ENCODE data around the gene NCAPG2.

The NCAPG2 gene

DNA sequence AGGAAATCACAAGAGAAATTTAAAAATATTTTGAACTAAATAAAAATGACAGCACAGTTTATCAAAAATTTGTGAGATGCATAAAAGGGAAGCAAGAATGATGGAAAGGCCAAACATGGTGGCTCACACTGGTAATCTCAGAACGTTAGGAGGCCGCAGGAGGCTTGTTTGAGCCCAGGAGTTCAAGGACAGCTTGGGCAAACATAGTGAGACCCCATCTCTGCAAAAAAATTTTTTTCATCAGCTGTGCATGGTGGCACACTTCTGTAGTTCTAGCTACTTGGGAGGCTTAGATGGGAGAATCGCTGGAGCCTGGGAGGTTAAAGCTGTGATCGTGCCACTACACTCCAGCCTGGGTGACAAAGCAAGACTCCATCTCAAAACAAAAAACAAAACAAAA is 62.5 kb downstream of the NCAPG2 start:
- H3K9me3 ChIP-seq (ENCODE audit: insufficient read depth, low read length, severe bottlenecking): no peaks in the 10 kb centered on the region
- H3K27me3 ChIP-seq (ENCODE audit: insufficient read depth, low read length, poor library complexity): no peaks in the 10 kb centered on the region
- peaks cover 95% of the 10 kb centered on the region for H3K36me3 ChIP-seq (ENCODE audit: insufficient read depth, low read length)
- no peak overlapping the region for H2AFZ ChIP-seq (ENCODE audit: low read depth, low read length)
- DNase-seq (no peak), ATAC-seq (ENCODE audit: insufficient read depth, low read depth) (no peak)
- H3K4me2 ChIP-seq (ENCODE audit: insufficient read depth, low read length): no peak overlapping the region
- no peak for TF ChIP-seq EZH2 (IDR thresholded peaks at IDR 0.05; ENCODE audit: borderline replicate concordance, low read depth, low read length, severe bottlenecking)
- TF ChIP-seq, protein P1, sequence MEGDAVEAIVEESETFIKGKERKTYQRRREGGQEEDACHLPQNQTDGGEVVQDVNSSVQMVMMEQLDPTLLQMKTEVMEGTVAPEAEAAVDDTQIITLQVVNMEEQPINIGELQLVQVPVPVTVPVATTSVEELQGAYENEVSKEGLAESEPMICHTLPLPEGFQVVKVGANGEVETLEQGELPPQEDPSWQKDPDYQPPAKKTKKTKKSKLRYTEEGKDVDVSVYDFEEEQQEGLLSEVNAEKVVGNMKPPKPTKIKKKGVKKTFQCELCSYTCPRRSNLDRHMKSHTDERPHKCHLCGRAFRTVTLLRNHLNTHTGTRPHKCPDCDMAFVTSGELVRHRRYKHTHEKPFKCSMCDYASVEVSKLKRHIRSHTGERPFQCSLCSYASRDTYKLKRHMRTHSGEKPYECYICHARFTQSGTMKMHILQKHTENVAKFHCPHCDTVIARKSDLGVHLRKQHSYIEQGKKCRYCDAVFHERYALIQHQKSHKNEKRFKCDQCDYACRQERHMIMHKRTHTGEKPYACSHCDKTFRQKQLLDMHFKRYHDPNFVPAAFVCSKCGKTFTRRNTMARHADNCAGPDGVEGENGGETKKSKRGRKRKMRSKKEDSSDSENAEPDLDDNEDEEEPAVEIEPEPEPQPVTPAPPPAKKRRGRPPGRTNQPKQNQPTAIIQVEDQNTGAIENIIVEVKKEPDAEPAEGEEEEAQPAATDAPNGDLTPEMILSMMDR (IDR thresholded peaks at IDR 0.05; ENCODE audit: borderline replicate concordance, extremely low read depth, low read length, poor library complexity, severe bottlenecking): no peak
- H4K20me1 ChIP-seq (ENCODE audit: insufficient read depth, low read length): peaks cover 1% of the 10 kb centered on the region; the same call in 1 of the 2 replicates
- no peak overlapping the region for H3K9ac ChIP-seq (ENCODE audit: low read depth, low read length)
- peaks cover 11% of the 10 kb centered on the region for H3K79me2 ChIP-seq (ENCODE audit: insufficient read depth, low read length)
- no peak overlapping the region for H3K27ac ChIP-seq (ENCODE audit: low read length)
- no peaks in the 10 kb centered on the region for H3K4me1 ChIP-seq (ENCODE audit: insufficient read depth, low read length)
- no peak overlapping the region for H3K4me3 ChIP-seq (ENCODE audit: low read depth in 1 of 2, low read length in 2 of 2)

DNA sequence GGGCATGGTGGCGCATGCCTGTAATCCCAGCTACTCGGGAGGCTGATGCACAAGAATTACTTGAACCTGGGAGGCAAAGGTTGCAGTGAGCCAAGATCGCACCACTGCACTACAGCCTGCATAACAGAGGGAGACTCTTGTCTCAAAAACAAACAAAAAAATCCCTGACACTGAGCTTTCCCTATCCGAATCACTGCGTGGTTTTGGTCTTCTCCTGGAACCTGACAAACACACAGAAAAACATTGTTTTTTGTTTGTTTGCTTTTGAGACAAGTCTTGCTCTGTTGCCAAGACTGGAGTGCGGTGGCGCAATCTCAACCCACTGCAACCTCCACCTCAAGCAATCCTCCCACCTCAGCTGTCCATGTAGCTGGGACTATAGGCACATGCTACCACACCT is 66.6 kb downstream of the NCAPG2 start:
- Histone ChIP-seq H3K79me2 (ENCODE audit: insufficient read depth, low read length) (peaks cover 11% of the 10 kb centered on the region; the same call in 1 of the 2 replicates), H3K27me3 (ENCODE audit: insufficient read depth, low read length, poor library complexity) (no peaks in the 10 kb centered on the region), H3K9ac (ENCODE audit: low read depth, low read length) (no peak overlapping the region), H3K4me2 (ENCODE audit: insufficient read depth, low read length) (no peak overlapping the region), H3K9me3 (ENCODE audit: insufficient read depth, low read length, severe bottlenecking) (no peaks in the 10 kb centered on the region), H3K27ac (ENCODE audit: low read length) (no peak overlapping the region), H3K4me1 (ENCODE audit: insufficient read depth, low read length) (no peaks in the 10 kb centered on the region), H3K4me3 (ENCODE audit: low read depth in 1 of 2, low read length in 2 of 2) (no peak overlapping the region), H4K20me1 (ENCODE audit: insufficient read depth, low read length) (no peaks in the 10 kb centered on the region), H3K36me3 (ENCODE audit: insufficient read depth, low read length) (peaks cover 82% of the 10 kb centered on the region), H2AFZ (ENCODE audit: low read depth, low read length) (no peak overlapping the region)
- no peak for DNase-seq
- TF ChIP-seq EZH2 (IDR thresholded peaks at IDR 0.05; ENCODE audit: borderline replicate concordance, low read depth, low read length, severe bottlenecking): no peak
- TF ChIP-seq, protein P1 (IDR thresholded peaks at IDR 0.05; ENCODE audit: borderline replicate concordance, extremely low read depth, low read length, poor library complexity, severe bottlenecking): no peak
- no peak for ATAC-seq (ENCODE audit: insufficient read depth, low read depth)

DNA sequence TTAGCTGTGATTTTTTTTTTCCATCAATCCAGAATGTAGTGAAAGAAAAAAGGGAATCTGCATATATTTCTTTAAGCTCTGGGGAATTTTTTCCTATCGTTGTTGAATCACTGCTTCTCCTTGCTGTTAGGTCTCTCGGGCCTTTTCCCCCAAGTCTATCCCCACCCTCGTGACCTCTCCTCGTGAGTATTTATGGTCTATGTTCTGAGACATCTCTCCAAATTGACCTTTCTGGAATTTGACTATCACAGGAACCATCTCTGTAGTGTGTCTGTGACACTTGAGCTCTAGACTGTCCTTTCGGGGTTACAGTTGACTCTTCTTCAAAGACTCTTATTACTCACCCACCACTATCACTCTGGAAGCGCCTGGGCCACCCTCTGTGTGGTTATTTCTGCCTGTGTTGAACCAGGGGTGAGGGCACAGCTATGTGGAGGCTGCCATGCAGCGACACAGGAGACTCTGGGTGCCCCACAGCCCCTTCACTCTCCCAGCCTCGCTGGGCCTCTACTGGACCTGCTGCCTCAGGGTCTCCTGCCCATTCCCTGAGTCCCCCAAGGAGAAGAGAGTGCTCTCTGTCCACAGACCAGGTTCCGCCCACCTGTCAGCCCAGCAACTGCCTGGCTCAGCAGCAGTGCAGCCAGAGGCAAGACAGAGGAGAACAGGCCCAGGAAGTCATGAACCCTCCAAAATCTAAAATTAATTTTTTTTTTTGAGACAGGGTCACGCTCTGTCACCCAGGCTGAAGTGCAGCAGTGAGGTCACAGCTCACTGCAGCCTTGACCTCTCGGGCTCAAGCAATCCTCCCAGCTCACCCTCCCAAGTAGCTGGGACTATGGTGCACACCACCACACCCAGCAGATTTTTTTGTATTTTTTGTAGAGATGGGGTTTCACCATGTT is 71.3 kb downstream of the NCAPG2 start:
- DNase-seq: no peak
- TF ChIP-seq, protein P1 (IDR thresholded peaks at IDR 0.05; ENCODE audit: borderline replicate concordance, extremely low read depth, low read length, poor library complexity, severe bottlenecking): no peak
- Histone ChIP-seq H3K9me3 (ENCODE audit: insufficient read depth, low read length, severe bottlenecking) (no peaks in the 10 kb centered on the region), H4K20me1 (ENCODE audit: insufficient read depth, low read length) (no peaks in the 10 kb centered on the region), H3K4me1 (ENCODE audit: insufficient read depth, low read length) (no peaks in the 10 kb centered on the region), H3K9ac (ENCODE audit: low read depth, low read length) (no peak overlapping the region), H3K27ac (ENCODE audit: low read length) (no peak overlapping the region), H2AFZ (ENCODE audit: low read depth, low read length) (no peak overlapping the region), H3K4me3 (ENCODE audit: low read depth in 1 of 2, low read length in 2 of 2) (no peak overlapping the region), H3K27me3 (ENCODE audit: insufficient read depth, low read length, poor library complexity) (no peaks in the 10 kb centered on the region), H3K4me2 (ENCODE audit: insufficient read depth, low read length) (no peak overlapping the region), H3K36me3 (ENCODE audit: insufficient read depth, low read length) (peaks cover 82% of the 10 kb centered on the region), H3K79me2 (ENCODE audit: insufficient read depth, low read length) (peaks cover 4% of the 10 kb centered on the region; the same call in 1 of the 2 replicates)
- peak; percentile 50; the same call in 2 of the 3 replicates for ATAC-seq (ENCODE audit: insufficient read depth, low read depth)
